GM20431 (cell line): ENCODE results near the gene TRIM38.
"Not testable (repeated sequence)": the region's sequence is repeated elsewhere in the genome, so short reads cannot be mapped to it uniquely, and the experiment has no call there.

Source experiments
- in situ Hi-C: fragments of 300-500 bp; cut with MseI, MboI; formaldehyde crosslinking; loops from one replicate; pipeline ENCODE4 v1.15.0; 2020; ENCODE audit warnings: low sequenced_read_pairs; ENCODE audit not compliant: unreplicated experiment

The TRIM38 gene

DNA sequence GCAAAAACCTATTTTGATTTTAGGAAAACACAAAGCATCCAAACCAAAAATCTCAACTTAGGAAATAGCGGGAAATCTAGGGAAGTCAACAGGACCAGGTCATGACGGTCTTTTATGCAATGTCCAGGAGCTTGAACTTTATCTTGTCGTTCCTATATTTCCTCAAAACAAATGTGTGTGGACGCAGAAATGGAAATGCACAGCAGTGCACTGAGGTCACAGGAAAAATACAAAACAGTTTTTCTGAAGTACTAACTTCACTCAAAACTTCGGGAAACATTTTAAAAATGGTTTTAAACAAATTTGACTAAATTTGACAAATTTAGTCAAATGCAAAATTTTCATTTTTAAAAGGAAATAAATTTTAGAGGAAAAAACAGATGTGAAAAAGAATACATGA is 26.6 kb upstream of the TRIM38 start:
- in situ Hi-C loops: no loop called here

GRCh38 chr6:25939593-25939992 is 23.0 kb upstream of the TRIM38 start:
- in situ Hi-C loops: no loop called here

GRCh38 chr6:25942561-25943147 is 19.9 kb upstream of the TRIM38 start:
- in situ Hi-C loops: no loop called here

GRCh38 chr6:25943887-25944286 is 18.7 kb upstream of the TRIM38 start:
- in situ Hi-C loops: no loop called here

GRCh38 chr6:25944688-25945574 is 17.7 kb upstream of the TRIM38 start:
- in situ Hi-C loops: no loop called here

DNA sequence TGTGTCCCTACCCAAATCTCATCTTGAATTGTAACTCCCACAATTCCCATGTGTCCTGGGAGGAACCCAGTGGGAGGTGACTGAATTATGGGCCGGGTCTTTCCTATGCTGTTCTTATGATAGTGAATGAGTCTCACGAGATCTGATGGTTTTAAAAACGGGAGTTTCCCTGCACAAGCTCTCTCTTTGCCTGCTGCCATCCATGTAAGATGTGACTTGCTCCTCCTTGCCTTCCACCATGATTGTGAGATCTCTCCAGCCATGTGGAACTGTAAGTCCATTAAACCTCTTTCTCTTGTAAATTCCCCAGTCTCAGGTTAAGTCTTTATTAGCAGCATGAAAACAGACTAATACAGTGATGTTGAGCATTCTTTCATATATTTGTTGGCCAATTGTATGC is 16.9 kb upstream of the TRIM38 start:
- in situ Hi-C loops: not testable (repeated sequence)

DNA sequence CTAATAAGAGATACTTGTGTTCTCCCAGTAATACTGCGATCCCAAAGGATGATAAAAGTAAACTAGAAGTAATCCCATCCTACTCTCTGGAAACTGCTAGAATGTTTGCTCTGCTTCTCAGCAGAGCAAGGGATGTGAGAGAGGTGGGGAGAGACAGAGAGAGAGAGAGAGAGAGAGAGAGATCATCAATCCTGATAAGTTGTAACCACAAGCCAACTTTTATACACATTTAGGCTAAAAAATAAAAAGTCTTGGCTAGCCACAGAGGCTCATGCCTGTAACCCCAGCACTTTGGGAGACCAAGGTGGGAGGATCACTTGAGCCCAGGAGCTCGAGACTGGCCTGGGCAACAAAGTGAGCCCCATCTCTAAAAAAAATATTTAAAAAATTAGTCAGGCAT is 16.0 kb upstream of the TRIM38 start:
- in situ Hi-C loops: no loop called here

- in situ Hi-C loops: not testable (repeated sequence)
Measured at GRCh38 chr6:25947492-25947891, 15.1 kb upstream of the TRIM38 start.

- in situ Hi-C loops: no loop called here
Measured at GRCh38 chr6:25949695-25950094, 12.9 kb upstream of the TRIM38 start.

DNA sequence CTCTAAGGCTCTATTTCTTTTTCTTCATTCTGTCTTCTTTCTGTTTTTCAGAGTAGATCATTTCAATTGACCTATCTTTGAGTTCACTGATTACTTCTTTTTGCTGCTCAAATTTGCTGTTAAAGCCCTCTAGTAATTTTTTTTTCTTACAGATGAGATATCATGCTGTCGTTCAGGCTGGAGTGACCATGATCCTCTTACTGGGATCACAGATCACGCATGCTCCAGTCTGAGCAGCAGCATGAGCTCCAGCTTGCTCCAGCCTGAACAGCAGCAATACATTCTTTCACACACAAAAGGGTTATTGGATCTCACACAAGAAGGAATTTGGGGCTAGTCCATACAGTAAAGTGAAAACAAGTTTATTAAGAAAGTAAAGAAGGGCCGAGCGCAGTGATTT is 12.3 kb upstream of the TRIM38 start:
- in situ Hi-C loops: no loop called here

GRCh38 chr6:25951296-25952032 is 11.1 kb upstream of the TRIM38 start:
- in situ Hi-C loops: no loop called here

DNA sequence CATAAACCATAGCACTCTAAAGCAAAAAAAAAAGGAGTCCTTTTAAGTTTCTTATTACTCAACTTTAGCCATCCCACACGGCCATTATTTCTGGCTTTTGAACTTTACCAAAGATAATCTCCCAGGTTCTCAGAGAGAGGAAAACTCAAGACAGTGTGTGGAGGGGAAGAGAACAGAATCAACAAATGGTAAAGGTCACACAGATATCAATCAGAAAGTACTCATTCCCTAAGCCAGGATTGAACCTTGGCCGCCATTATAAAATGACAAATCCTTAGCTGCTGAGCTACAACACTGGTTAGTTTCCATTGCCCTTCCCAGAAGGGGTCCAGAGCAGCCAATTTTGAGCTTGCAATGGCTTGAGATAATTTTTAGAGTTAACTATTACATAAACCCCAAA is 10.1 kb upstream of the TRIM38 start:
- in situ Hi-C loops: no loop called here

GRCh38 chr6:25953733-25954132 is 8.9 kb upstream of the TRIM38 start:
- in situ Hi-C loops: no loop called here

- in situ Hi-C loops: no loop called here
Measured at GRCh38 chr6:25954756-25955155, 7.8 kb upstream of the TRIM38 start.

DNA sequence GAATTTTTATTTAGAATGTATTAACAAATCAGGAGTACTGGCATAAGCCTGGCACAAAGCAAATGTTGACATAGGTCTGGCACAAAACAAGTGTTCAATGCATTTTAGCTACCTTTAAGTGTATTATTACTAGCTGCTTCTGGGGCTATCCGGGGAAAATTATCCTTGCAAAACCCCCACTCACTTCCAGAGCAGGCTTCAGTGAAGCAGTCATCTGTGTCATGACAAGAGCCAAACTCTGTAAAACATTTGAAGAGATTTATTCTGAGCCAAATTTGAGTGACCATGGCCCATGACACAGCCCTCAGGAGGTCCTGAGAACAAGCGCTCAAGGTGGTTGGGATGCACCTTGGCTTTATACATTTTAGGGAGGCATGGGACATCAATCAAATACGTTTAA is 6.4 kb upstream of the TRIM38 start:
- in situ Hi-C loops: no loop called here

- in situ Hi-C loops: no loop called here
Measured at GRCh38 chr6:25958700-25959162, 3.9 kb upstream of the TRIM38 start.

DNA sequence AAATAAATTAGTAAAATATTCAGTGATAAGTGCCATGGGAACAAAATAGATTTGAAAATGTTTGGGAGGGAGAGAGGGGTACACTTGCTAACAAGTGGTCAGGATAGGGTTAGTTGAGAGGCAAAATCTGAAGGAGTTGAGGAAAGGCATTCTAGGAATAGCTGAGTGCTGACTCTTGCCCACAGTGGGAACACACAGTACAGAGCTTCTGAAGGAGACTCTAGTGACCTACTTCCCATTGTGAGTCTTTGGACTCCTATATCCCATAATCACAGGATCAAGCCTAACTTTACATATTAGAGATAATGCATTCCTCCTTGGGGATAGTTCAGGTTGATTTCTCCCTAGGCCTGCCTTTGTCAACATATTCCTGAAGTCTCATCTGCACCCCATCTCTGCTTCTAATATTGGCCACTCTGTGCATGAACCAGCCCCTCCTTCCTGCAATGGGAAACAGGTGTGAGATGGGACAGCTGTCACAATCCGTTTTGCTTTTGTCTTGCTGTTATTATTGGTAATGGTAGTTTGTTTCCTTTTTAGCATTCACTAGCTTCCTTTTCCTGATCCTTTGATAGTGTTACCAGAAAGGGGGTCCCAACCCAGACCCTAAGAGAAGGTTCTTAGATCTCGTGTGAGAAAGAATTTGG is 2.6 kb upstream of the TRIM38 start:
- in situ Hi-C loops: no loop called here

DNA sequence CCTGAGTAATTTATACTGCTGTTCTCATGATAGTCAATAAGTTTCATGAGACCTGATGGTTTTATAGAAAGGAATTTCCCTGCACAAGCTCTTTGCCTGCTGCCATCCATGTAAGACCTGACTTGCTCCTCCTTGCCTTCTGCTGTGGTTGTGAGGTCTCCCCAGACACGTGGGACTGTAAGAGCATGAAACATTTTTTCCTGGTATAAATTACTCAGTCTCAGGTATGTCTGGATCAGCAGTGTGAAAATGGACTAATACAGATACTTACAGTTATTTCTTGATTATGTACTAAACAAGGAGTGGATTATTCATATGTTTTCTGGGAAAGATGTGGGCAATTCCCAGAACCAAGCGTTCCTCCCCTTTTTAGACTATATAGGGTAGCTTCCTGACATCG is 1.9 kb upstream of the TRIM38 start:
- in situ Hi-C loops: no loop called here

- in situ Hi-C loops: no loop called here
Measured at GRCh38 chr6:25961619-25962148, 918 bp upstream of the TRIM38 start.

- in situ Hi-C loops: no loop called here
Measured at GRCh38 chr6:25963426-25964123, 973 bp downstream of the TRIM38 start.
